Vagina (tissue), 2 donors: ENCODE data around the gene GPATCH11. TPM values are rescaled to one million over a fixed set of nuclear protein-coding genes. Genes with fewer than 3 reads are reported as not detected.

Experiments
- DNase-seq, 2 donors: peaks; one replicate each; pipeline ENCODE4 v3.0.0-alpha.2; 2017; ENCODE audit errors: extremely low spot score in 2 of 2
- H3K27ac ChIP-seq: fragments of 200-600 bp; sonication (generic); one replicate; pipeline ENCODE4 v1.5.1; 2019
- H3K27me3 ChIP-seq: fragments of 200-600 bp; sonication (generic); one replicate; pipeline ENCODE4 v1.5.1; 2019
- H3K36me3 ChIP-seq, 2 donors: fragments of 200-600 bp; sonication (generic); one replicate each; pipeline ENCODE4 v1.5.1; 2017 to 2019
- H3K4me1 ChIP-seq: fragments of 200-600 bp; sonication (generic); one replicate; pipeline ENCODE4 v1.5.1; 2019
- H3K4me3 ChIP-seq, 2 donors: fragments of 200-600 bp; sonication (generic); 1 replicate in 1 of 2; 2 replicates in 1 of 2; pipeline ENCODE4 v1.5.1; 2016 to 2019
- H3K9me3 ChIP-seq: fragments of 200-600 bp; sonication (generic); one replicate; pipeline ENCODE4 v1.5.1; 2019
- CTCF ChIP-seq, 3 experiments: fragments of 450-650 bp in 2 of 3; fragments of 200-600 bp in 1 of 3; sonication (generic) in 1 of 3; IDR thresholded peaks; one replicate each; pipeline ENCODE4 v1.5.1; 2017 to 2019; ENCODE audit warnings: antibody characterized with exemption in 3 of 3, mild to moderate bottlenecking in 2 of 3, moderate library complexity in 2 of 3
- POLR2A ChIP-seq, 2 donors: fragments of 450-650 bp; IDR thresholded peaks; one replicate each; pipeline ENCODE4 v1.6.1; 2017; ENCODE audit warnings: antibody characterized with exemption in 2 of 2, mild to moderate bottlenecking in 2 of 2, moderate library complexity in 2 of 2
- POLR2AphosphoS5 ChIP-seq, 2 donors: sonication (generic); formaldehyde crosslinking; IDR thresholded peaks; one replicate each; pipeline ENCODE4 v1.9.0; 2017; ENCODE audit warnings: antibody characterized with exemption in 2 of 2, mild to moderate bottlenecking in 2 of 2, low read depth in 1 of 2; ENCODE audit not compliant: insufficient read depth in 1 of 2
- intact Hi-C: fragments of 100-400 bp; cut with DNase I; formaldehyde crosslinking; loops from one replicate; pipeline ENCODE4 v1.15.1; 2023
- total RNA-seq: library from RNA; depleted of rRNA; stranded (reverse); fragments of >200 nt; gene quantifications from one replicate; pipeline ENCODE4 v1.2.3, GENCODE V29; 2016

GPATCH11 gene
- 6.1 TPM for total RNA-seq

GRCh38 chr2:37083873-37084794 lies at the start of gene GPATCH11, which contains the start of gene HEATR5B:
Gene GPATCH11 (plus strand): TSS chr2:37084518. CDS start chr2:37088382, 3,864 bp downstream.
Gene HEATR5B (minus strand): TSS chr2:37084372. CDS start chr2:37083414, 958 bp downstream.
- intact Hi-C loops: no loop called here
- no peaks in the 10 kb centered on the region for H3K36me3 ChIP-seq
- TF ChIP-seq CTCF (IDR thresholded peaks at IDR 0.05): no peak
- peak; percentile 84 to 97 for TF ChIP-seq POLR2AphosphoS5 (IDR thresholded peaks at IDR 0.05; ENCODE audit: insufficient read depth in 1 of 2, low read depth in 1 of 2)
- TF ChIP-seq POLR2A (IDR thresholded peaks at IDR 0.05): no peak

GRCh38 chr2:37037771-37038170 lies 46.5 kb upstream of the GPATCH11 start:
- Histone ChIP-seq H3K4me3 (no peak overlapping the region), H3K36me3 (peaks cover 0 to 26% of the 10 kb centered on the region in 2 donors), H3K4me1 (no peaks in the 10 kb centered on the region), H3K27ac (no peak overlapping the region), H3K9me3 (no peaks in the 10 kb centered on the region), H3K27me3 (no peaks in the 10 kb centered on the region)
- TF ChIP-seq POLR2AphosphoS5 (IDR thresholded peaks at IDR 0.05; ENCODE audit: insufficient read depth in 1 of 2, low read depth in 1 of 2) (no peak), CTCF (IDR thresholded peaks at IDR 0.05) (no peak), POLR2A (IDR thresholded peaks at IDR 0.05) (no peak)
- no peak for DNase-seq
- intact Hi-C loops: no loop called here

More at GRCh38 chr2:37083873-37084794, at the start of gene GPATCH11, which contains the start of gene HEATR5B:
- peak within 1 kb of the TSS; percentile 82 to 86 for H3K4me3 ChIP-seq
- peak; percentile 96 to 97 for DNase-seq
- H3K4me1 ChIP-seq: peaks cover 45% of the 10 kb centered on the region
- H3K9me3 ChIP-seq: no peaks in the 10 kb centered on the region
- peak within 1 kb of the TSS; percentile 65 for H3K27ac ChIP-seq
- no peaks in the 10 kb centered on the region for H3K27me3 ChIP-seq

- intact Hi-C loops: no loop called here
- no peak for TF ChIP-seq POLR2AphosphoS5 (IDR thresholded peaks at IDR 0.05; ENCODE audit: insufficient read depth in 1 of 2, low read depth in 1 of 2)
- TF ChIP-seq POLR2A (IDR thresholded peaks at IDR 0.05): no peak
- Histone ChIP-seq H3K36me3 (peaks cover 0 to 24% of the 10 kb centered on the region in 2 donors), H3K4me3 (no peak overlapping the region), H3K4me1 (no peaks in the 10 kb centered on the region), H3K27ac (no peak overlapping the region), H3K27me3 (no peaks in the 10 kb centered on the region), H3K9me3 (no peaks in the 10 kb centered on the region)
- DNase-seq: no peak
Measured at GRCh38 chr2:37039580-37039979, 44.7 kb upstream of the GPATCH11 start.

GRCh38 chr2:37052600-37053332 lies 31.6 kb upstream of the GPATCH11 start:
- intact Hi-C loops: no loop called here
- DNase-seq: no peak
- H3K36me3 ChIP-seq: peaks cover 0 to 62% of the 10 kb centered on the region in 2 donors

More at GRCh38 chr2:37052600-37053332, 31.6 kb upstream of the GPATCH11 start:
- Histone ChIP-seq H3K27me3 (no peaks in the 10 kb centered on the region), H3K27ac (peak overlapping the region; percentile 36), H3K4me1 (peaks cover 8% of the 10 kb centered on the region), H3K4me3 (no peak overlapping the region), H3K9me3 (no peaks in the 10 kb centered on the region)
- no peak for TF ChIP-seq POLR2A (IDR thresholded peaks at IDR 0.05)
- TF ChIP-seq CTCF (IDR thresholded peaks at IDR 0.05): no peak
- no peak for TF ChIP-seq POLR2AphosphoS5 (IDR thresholded peaks at IDR 0.05; ENCODE audit: insufficient read depth in 1 of 2, low read depth in 1 of 2)
